GM12891 (cell line): ENCODE data around the gene EML2.
"Not testable (repeated sequence)": the region's sequence is repeated elsewhere in the genome, so short reads cannot be mapped to it uniquely, and the experiment has no call there.

Source experiments
- DNase-seq: peaks from one replicate; pipeline ENCODE4 v3.0.0; 2011; ENCODE audit warnings: low spot score; ENCODE audit not compliant: insufficient read length
- FAIRE-seq: peaks from 2 replicates; lab custom pipeline; 2011; peaks lifted over from hg19 to GRCh38; lab: Jason Lieb, UNC
- PAX5 ChIP-seq: IDR thresholded peaks from 2 replicates; pipeline ENCODE4 v1.6.1; 2011; ENCODE audit warnings: low read length, moderate library complexity, mild to moderate bottlenecking; ENCODE audit not compliant: insufficient read depth, severe bottlenecking
- POLR2A ChIP-seq: IDR thresholded peaks from 2 replicates; pipeline ENCODE4 v1.6.1; 2011; ENCODE audit warnings: low read depth, low read length, control low read depth
- POLR2AphosphoS5 ChIP-seq: IDR thresholded peaks from 2 replicates; pipeline ENCODE4 v1.6.1; 2011; ENCODE audit warnings: low read depth, low read length, control low read depth
- POU2F2 ChIP-seq: IDR thresholded peaks from 2 replicates; pipeline ENCODE4 v1.6.1; 2011; ENCODE audit warnings: low read depth, mild to moderate bottlenecking, control low read depth, low read length, moderate library complexity
- SPI1 ChIP-seq: IDR thresholded peaks from 2 replicates; pipeline ENCODE4 v1.6.1; 2011; ENCODE audit warnings: low read depth, low read length, control low read depth
- TAF1 ChIP-seq: IDR thresholded peaks from 2 replicates; pipeline ENCODE4 v1.6.1; 2011; ENCODE audit warnings: low read depth, low read length, control low read depth

Gene EML2

GRCh38 chr19:45636902-45637301, 2.3 kb downstream of the EML2 start:
- TF ChIP-seq POU2F2, result no peak
- no peak for TF ChIP-seq POLR2AphosphoS5
- no peak for TF ChIP-seq PAX5
- TF ChIP-seq SPI1, result no peak
- no peak for TF ChIP-seq TAF1
- TF ChIP-seq POLR2A, result no peak
- no peak for DNase-seq
- FAIRE-seq, result no peak

GRCh38 chr19:45636275-45636674, 2.9 kb downstream of the EML2 start:
- TF ChIP-seq PAX5 (no peak), POU2F2 (no peak), SPI1 (no peak), TAF1 (no peak), POLR2AphosphoS5 (no peak), POLR2A (no peak)
- FAIRE-seq, result no peak
- DNase-seq, result no peak

- FAIRE-seq (peak; percentile 76), DNase-seq (no peak)
- TF ChIP-seq POLR2A (no peak), PAX5 (no peak), POLR2AphosphoS5 (no peak), POU2F2 (no peak), SPI1 (no peak), TAF1 (no peak)
Observed at GRCh38 chr19:45632468-45633196, 6.6 kb downstream of the EML2 start.

- DNase-seq, result no peak
- no peak for FAIRE-seq
- TF ChIP-seq PAX5, result no peak
- TF ChIP-seq POLR2AphosphoS5, result no peak
- TF ChIP-seq POU2F2, result peak; percentile 84
Observed at GRCh38 chr19:45630463-45630862, 8.7 kb downstream of the EML2 start.

GRCh38 chr19:45629704-45630103, 9.5 kb downstream of the EML2 start:
- FAIRE-seq (peak; percentile 45), DNase-seq (no peak)
- TF ChIP-seq TAF1 (no peak), POLR2A (no peak), POU2F2 (no peak)

GRCh38 chr19:45628219-45628618, 11.0 kb downstream of the EML2 start:
- not testable (repeated sequence) for FAIRE-seq

GRCh38 chr19:45623984-45624383, 15.2 kb downstream of the EML2 start:
- TF ChIP-seq TAF1, result no peak
- no peak for TF ChIP-seq SPI1
- TF ChIP-seq POU2F2, result no peak
- TF ChIP-seq POLR2A, result no peak
- TF ChIP-seq POLR2AphosphoS5, result no peak
- no peak for TF ChIP-seq PAX5
- DNase-seq (no peak), FAIRE-seq (no peak)

More at GRCh38 chr19:45628219-45628618, 11.0 kb downstream of the EML2 start:
- DNase-seq, result not testable (repeated sequence)

- DNase-seq, result no peak
- no peak for FAIRE-seq
- TF ChIP-seq POLR2A (no peak), TAF1 (no peak), POU2F2 (no peak), SPI1 (no peak), POLR2AphosphoS5 (no peak), PAX5 (no peak)
Observed at GRCh38 chr19:45621976-45622503, 17.2 kb downstream of the EML2 start.

- no peak for TF ChIP-seq TAF1
- no peak for TF ChIP-seq SPI1
- no peak for TF ChIP-seq PAX5
- no peak for TF ChIP-seq POU2F2
- no peak for TF ChIP-seq POLR2AphosphoS5
- no peak for TF ChIP-seq POLR2A
- DNase-seq, result no peak
- no peak for FAIRE-seq
Observed at GRCh38 chr19:45621389-45621788, 17.8 kb downstream of the EML2 start.

GRCh38 chr19:45616704-45617017, 22.5 kb downstream of the EML2 start:
- TF ChIP-seq POU2F2 (no peak), PAX5 (no peak), POLR2AphosphoS5 (no peak), SPI1 (no peak), TAF1 (no peak), POLR2A (no peak)
- no peak for FAIRE-seq
- no peak for DNase-seq
